Gastroesophageal sphincter (tissue), 4 donors: Measurements from ENCODE around the gene RASA4B. TPM values are rescaled to one million over a fixed set of nuclear protein-coding genes. Genes with fewer than 3 reads are reported as not detected.
"Not testable (repeated sequence)": the region's sequence is repeated elsewhere in the genome, so short reads cannot be mapped to it uniquely, and the experiment has no call there.

Experiments used
- ATAC-seq: fragments of 150-250 bp; one replicate; pipeline ENCODE4 v1.9.1; 2016; ENCODE audit warnings: mild to moderate bottlenecking, moderate library complexity
- H3K27ac ChIP-seq, 4 donors: fragments of 200-600 bp; sonication (generic) in 3 of 4; 1 replicate in 3 of 4; 2 replicates in 1 of 4; pipeline ENCODE4 v1.5.1; 2016 to 2019
- H3K27me3 ChIP-seq: fragments of 200-600 bp; sonication (generic); one replicate; pipeline ENCODE4 v1.5.1; 2019
- H3K36me3 ChIP-seq, 2 donors: fragments of 200-600 bp; sonication (generic); one replicate each; pipeline ENCODE4 v1.5.1; 2019; ENCODE audit warnings: control low read depth in 1 of 2
- H3K4me1 ChIP-seq, 3 donors: fragments of 200-600 bp; sonication (generic); 1 replicate in 2 of 3; 2 replicates in 1 of 3; pipeline ENCODE4 v1.5.1; 2016 to 2019; ENCODE audit warnings: control low read depth in 2 of 3
- H3K4me3 ChIP-seq, 2 donors: fragments of 200-600 bp; sonication (generic); one replicate each; pipeline ENCODE4 v1.5.1; 2019; ENCODE audit warnings: mild to moderate bottlenecking in 1 of 2, moderate library complexity in 1 of 2
- H3K9me3 ChIP-seq, 3 donors: fragments of 200-600 bp; sonication (generic); one replicate each; pipeline ENCODE4 v1.5.1; 2017 to 2019; ENCODE audit warnings: control low read depth in 2 of 3
- WGBS, 2 donors: methylation state at CpG; one replicate each; pipeline ENCODE4 v1.1.5; 2018; ENCODE audit warnings: low coverage in 1 of 2; 5-methylcytosine and 5-hydroxymethylcytosine counted together
- total RNA-seq, 4 donors: library from RNA; depleted of rRNA; stranded (reverse); fragments of >200 nt; gene quantifications; one replicate each; pipeline ENCODE4 v1.1.0, GENCODE V29; 2016

The RASA4B gene
- 10 to 100 TPM in 1 of 4 donors, 1 to 10 TPM in 3; 6.1 to 34.3 (median 8.8) TPM for total RNA-seq

GRCh38 chr7:102517550-102518147 is at the start of gene RASA4B:
RASA4B (minus strand) TSS chr7:102517777; CDS start chr7:102517710, 67 bp downstream.
- not testable (repeated sequence) for H3K4me1 ChIP-seq, H3K9me3 ChIP-seq, H3K27ac ChIP-seq, H3K27me3 ChIP-seq, H3K36me3 ChIP-seq
- ATAC-seq = peak; percentile 97
- WGBS, 2 donors = no CpG with 5 or more reads among the region's 61 CpGs
- peak within 1 kb of the TSS in 1 of 2 donors; percentile 43 for H3K4me3 ChIP-seq

- not testable (repeated sequence) for H3K36me3 ChIP-seq, H3K9me3 ChIP-seq, H3K4me3 ChIP-seq, H3K27me3 ChIP-seq, H3K27ac ChIP-seq, H3K4me1 ChIP-seq
- WGBS, 2 donors = no CpG with 5 or more reads among the region's 6 CpGs
- peak; percentile 28 for ATAC-seq
Measured at GRCh38 chr7:102550808-102551422, 33.3 kb upstream of the RASA4B start, which contains the start of gene SPDYE2. SPDYE2 (plus strand) TSS chr7:102551226; CDS start chr7:102553256, 2,030 bp downstream.

GRCh38 chr7:102546353-102546752 is 28.8 kb upstream of the RASA4B start:
- 77% methylated on average over 3 of the region's 6 CpGs; no CpG with 5 or more reads in 1 of the 2 donors for WGBS, 2 donors
- H3K36me3 ChIP-seq, H3K9me3 ChIP-seq, H3K4me3 ChIP-seq, H3K27ac ChIP-seq, ATAC-seq, H3K4me1 ChIP-seq, H3K27me3 ChIP-seq: not testable (repeated sequence)

- not testable (repeated sequence) for ATAC-seq, H3K27ac ChIP-seq, H3K9me3 ChIP-seq, H3K4me1 ChIP-seq, H3K27me3 ChIP-seq, H3K4me3 ChIP-seq, H3K36me3 ChIP-seq
- WGBS, 2 donors = no CpG with 5 or more reads among the region's 12 CpGs
Measured at GRCh38 chr7:102545288-102545687, 27.7 kb upstream of the RASA4B start.

GRCh38 chr7:102544372-102544771 is 26.8 kb upstream of the RASA4B start:
- ATAC-seq, H3K36me3 ChIP-seq, H3K4me3 ChIP-seq, H3K4me1 ChIP-seq, H3K27ac ChIP-seq, H3K27me3 ChIP-seq, H3K9me3 ChIP-seq: not testable (repeated sequence)
- WGBS, 2 donors = no CpG with 5 or more reads among the region's 1 CpG

- H3K27me3 ChIP-seq, H3K4me3 ChIP-seq, H3K9me3 ChIP-seq, H3K27ac ChIP-seq, ATAC-seq, H3K36me3 ChIP-seq, H3K4me1 ChIP-seq: not testable (repeated sequence)
- no CpG with 5 or more reads among the region's 8 CpGs for WGBS, 2 donors
Measured at GRCh38 chr7:102543596-102543995, 26.0 kb upstream of the RASA4B start, which contains the start of gene UPK3BL2. UPK3BL2 (minus strand) TSS chr7:102543696; CDS start chr7:102543636, 60 bp downstream.

GRCh38 chr7:102542771-102543170 is 25.2 kb upstream of the RASA4B start:
- H3K4me3 ChIP-seq, H3K36me3 ChIP-seq, H3K27ac ChIP-seq, H3K27me3 ChIP-seq, ATAC-seq, H3K4me1 ChIP-seq, H3K9me3 ChIP-seq: not testable (repeated sequence)
- no CpG with 5 or more reads among the region's 11 CpGs for WGBS, 2 donors

- not testable (repeated sequence) for ATAC-seq, H3K4me1 ChIP-seq, H3K9me3 ChIP-seq, H3K4me3 ChIP-seq, H3K27me3 ChIP-seq, H3K36me3 ChIP-seq, H3K27ac ChIP-seq
- no CpG with 5 or more reads among the region's 8 CpGs for WGBS, 2 donors
Measured at GRCh38 chr7:102542083-102542482, 24.5 kb upstream of the RASA4B start.

- not testable (repeated sequence) for H3K9me3 ChIP-seq, H3K4me1 ChIP-seq, H3K27me3 ChIP-seq, H3K36me3 ChIP-seq, H3K27ac ChIP-seq, ATAC-seq, H3K4me3 ChIP-seq
- 80% methylated on average over 1 of the region's 6 CpGs; no CpG with 5 or more reads in 1 of the 2 donors for WGBS, 2 donors
Measured at GRCh38 chr7:102540604-102541003, 23.0 kb upstream of the RASA4B start.

- 86% methylated on average over 1 of the region's 8 CpGs; no CpG with 5 or more reads in 1 of the 2 donors for WGBS, 2 donors
- not testable (repeated sequence) for H3K9me3 ChIP-seq, H3K27ac ChIP-seq, H3K4me1 ChIP-seq, H3K36me3 ChIP-seq, ATAC-seq, H3K4me3 ChIP-seq, H3K27me3 ChIP-seq
Measured at GRCh38 chr7:102535062-102535615, 17.6 kb upstream of the RASA4B start.

- H3K4me1 ChIP-seq, H3K27ac ChIP-seq, H3K36me3 ChIP-seq, H3K27me3 ChIP-seq, H3K4me3 ChIP-seq, ATAC-seq, H3K9me3 ChIP-seq: not testable (repeated sequence)
- 86% methylated on average over 1 of the region's 2 CpGs; no CpG with 5 or more reads in 1 of the 2 donors for WGBS, 2 donors
Measured at GRCh38 chr7:102532127-102532526, 14.6 kb upstream of the RASA4B start.

GRCh38 chr7:102531583-102531982 is 14.0 kb upstream of the RASA4B start:
- not testable (repeated sequence) for H3K4me3 ChIP-seq, H3K9me3 ChIP-seq, H3K27ac ChIP-seq, H3K36me3 ChIP-seq, ATAC-seq, H3K4me1 ChIP-seq, H3K27me3 ChIP-seq
- WGBS, 2 donors = no CpG with 5 or more reads among the region's 7 CpGs

GRCh38 chr7:102527822-102528793 is 10.5 kb upstream of the RASA4B start:
- not testable (repeated sequence) for H3K9me3 ChIP-seq, H3K27ac ChIP-seq, H3K4me1 ChIP-seq, H3K4me3 ChIP-seq, H3K36me3 ChIP-seq, H3K27me3 ChIP-seq
- peak; percentile 32 for ATAC-seq
- no CpG with 5 or more reads among the region's 13 CpGs for WGBS, 2 donors
